ENCODE data around the gene USP31. TPM values are rescaled to one million over a fixed set of nuclear protein-coding genes. Genes with fewer than 3 reads are reported as not detected.

Gene USP31
- total and polyA plus RNA-seq, 2 of the 13 experiments (the other 11 are each of a cell fraction or from before 2014, with no cell fraction given) = 22.5 to 23.3 TPM

DNA sequence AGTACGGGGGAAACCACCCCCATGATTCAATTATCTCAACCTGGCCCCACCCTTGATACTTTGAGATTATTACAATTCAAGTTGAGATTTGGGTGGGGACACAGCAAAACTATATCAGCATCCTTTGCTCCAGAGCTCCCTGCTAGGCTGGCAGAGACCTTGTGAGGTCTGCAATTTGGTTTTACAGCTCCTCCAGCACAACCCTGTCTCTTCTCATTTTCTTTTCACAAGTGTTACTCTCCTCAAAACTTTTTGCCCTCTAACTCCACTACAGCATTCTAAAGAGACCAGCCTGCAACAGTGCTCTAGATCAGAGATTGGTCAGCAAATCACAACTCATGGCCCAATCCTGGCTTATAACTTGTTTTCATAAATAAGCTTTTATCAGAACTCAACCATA, 114.0 kb downstream of the USP31 start:
- Histone ChIP-seq H3K4me1 (ENCODE audit: insufficient read depth, low read length) (no peaks in the 10 kb centered on the region), H2AFZ (ENCODE audit: low read length) (no peak overlapping the region), H3K4me2 (ENCODE audit: low read depth, low read length) (no peak overlapping the region), H3K9ac (ENCODE audit: insufficient read depth, low read depth, low read length) (no peak overlapping the region), H3K9me3 (ENCODE audit: low read length) (0 out of 2 replicates have a peak, but pooled peaks cover 10% of the 10 kb centered on the region), H4K20me1 (ENCODE audit: insufficient read depth, low read length) (no peaks in the 10 kb centered on the region), H3K27ac (ENCODE audit: extremely low read length, insufficient read depth, low read length) (no peak overlapping the region), H3K36me3 (replicated peaks in 1 of 2; ENCODE audit: control insufficient read depth in 1 of 2, insufficient read depth in 2 of 2, low read length in 2 of 2) (no peaks in the 10 kb centered on the region), H3K27me3 (ENCODE audit: control insufficient read depth in 1 of 2, insufficient read depth in 2 of 2, low read length in 2 of 2) (peaks cover 0 to 4% of the 10 kb centered on the region in 2 experiments; a peak in 2 of 5 replicates), H3K4me3 (replicated peaks in 1 of 3; ENCODE audit: insufficient read depth in 1 of 3, low read depth in 2 of 3, low read length in 3 of 3) (no peak overlapping the region), H3K79me2 (ENCODE audit: insufficient read depth, low read length) (no peaks in the 10 kb centered on the region)
- POLR2A ChIA-PET = no interaction called here
- intact Hi-C loops (cut with micrococcal nuclease; ENCODE audit: unreplicated experiment) = no loop called here
- no TSS peak for BruUV-seq (replicated peaks)
- no peak for FAIRE-seq
- TF ChIP-seq ELF3 (CRISPR knock-in tag; IDR thresholded peaks at IDR 0.05) (no peak), JUN (CRISPR knock-in tag; IDR thresholded peaks at IDR 0.05) (no peak), NR2F1 (CRISPR knock-in tag; IDR thresholded peaks at IDR 0.05) (no peak), ZNF562 (CRISPR knock-in tag; IDR thresholded peaks at IDR 0.05; ENCODE audit: borderline replicate concordance) (no peak)
- in situ Hi-C loops (cut with HindIII; ENCODE audit: extremely low pct_ligation_motif_present, low pct_unique_long_range_greater_than_20kb) = no loop called here
- no peak for DNase-seq (ENCODE audit: low spot score)
- CTCF ChIA-PET (ENCODE audit: low intra/inter-chr PET ratio, low total read pairs) = no interaction called here
- no peak for ATAC-seq
- 0% methylated on average over 1 of the region's 1 CpG for WGBS (ENCODE audit: low lambda C conversion rate)

DNA sequence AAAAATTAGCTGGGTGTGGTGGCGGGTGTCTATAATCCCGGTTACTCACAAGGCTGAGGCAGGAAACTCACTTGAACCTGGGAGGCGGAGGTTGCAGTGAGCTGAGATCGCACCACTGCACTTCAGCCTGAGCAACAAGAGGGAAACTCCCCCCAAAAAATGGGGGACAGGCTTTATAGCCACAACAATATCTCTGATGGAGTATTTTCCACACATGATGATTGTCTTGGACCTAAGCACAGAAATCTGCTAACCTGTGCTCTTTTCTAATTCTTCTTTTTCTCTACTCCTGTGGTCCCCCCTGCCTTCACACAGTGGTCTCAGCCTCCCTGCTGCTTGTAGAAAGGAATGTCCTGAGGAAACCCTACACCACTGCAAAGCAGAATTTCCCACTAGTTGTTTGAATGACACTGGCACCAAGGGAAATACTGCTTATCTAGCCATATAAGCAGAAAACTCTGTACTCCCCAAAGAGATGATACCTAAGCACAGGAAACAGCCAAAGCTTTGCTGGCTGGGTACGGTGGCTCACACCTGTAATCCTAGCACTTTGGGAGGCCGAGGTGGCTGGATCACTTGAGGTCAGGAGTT, 117.6 kb downstream of the USP31 start:
- Histone ChIP-seq H3K4me1 (ENCODE audit: insufficient read depth, low read length) (no peaks in the 10 kb centered on the region), H4K20me1 (ENCODE audit: insufficient read depth, low read length) (no peaks in the 10 kb centered on the region), H2AFZ (ENCODE audit: low read length) (no peak overlapping the region), H3K9me3 (ENCODE audit: low read length) (0 out of 2 replicates have a peak, but pooled peaks cover 10% of the 10 kb centered on the region), H3K27me3 (ENCODE audit: control insufficient read depth in 1 of 2, insufficient read depth in 2 of 2, low read length in 2 of 2) (peaks cover 0 to 8% of the 10 kb centered on the region in 2 experiments; a peak in 2 of 5 replicates), H3K4me2 (ENCODE audit: low read depth, low read length) (no peak overlapping the region), H3K9ac (ENCODE audit: insufficient read depth, low read depth, low read length) (no peak overlapping the region), H3K36me3 (replicated peaks in 1 of 2; ENCODE audit: control insufficient read depth in 1 of 2, insufficient read depth in 2 of 2, low read length in 2 of 2) (no peaks in the 10 kb centered on the region), H3K27ac (ENCODE audit: extremely low read length, insufficient read depth, low read length) (no peak overlapping the region), H3K4me3 (replicated peaks in 1 of 3; ENCODE audit: insufficient read depth in 1 of 3, low read depth in 2 of 3, low read length in 3 of 3) (no peak overlapping the region), H3K79me2 (ENCODE audit: insufficient read depth, low read length) (no peaks in the 10 kb centered on the region)
- ChIA-PET CTCF (ENCODE audit: low intra/inter-chr PET ratio, low total read pairs) (no interaction called here), POLR2A (no interaction called here)
- ATAC-seq (no peak), DNase-seq (ENCODE audit: low spot score) (no peak), FAIRE-seq (no peak)
- in situ Hi-C loops (cut with HindIII; ENCODE audit: extremely low pct_ligation_motif_present, low pct_unique_long_range_greater_than_20kb) = no loop called here
- no TSS peak for BruUV-seq (replicated peaks)
- intact Hi-C loops (cut with micrococcal nuclease; ENCODE audit: unreplicated experiment) = no loop called here
- WGBS (ENCODE audit: low lambda C conversion rate) = 12% methylated on average over 6 of the region's 6 CpGs
- TF ChIP-seq, protein P1, sequence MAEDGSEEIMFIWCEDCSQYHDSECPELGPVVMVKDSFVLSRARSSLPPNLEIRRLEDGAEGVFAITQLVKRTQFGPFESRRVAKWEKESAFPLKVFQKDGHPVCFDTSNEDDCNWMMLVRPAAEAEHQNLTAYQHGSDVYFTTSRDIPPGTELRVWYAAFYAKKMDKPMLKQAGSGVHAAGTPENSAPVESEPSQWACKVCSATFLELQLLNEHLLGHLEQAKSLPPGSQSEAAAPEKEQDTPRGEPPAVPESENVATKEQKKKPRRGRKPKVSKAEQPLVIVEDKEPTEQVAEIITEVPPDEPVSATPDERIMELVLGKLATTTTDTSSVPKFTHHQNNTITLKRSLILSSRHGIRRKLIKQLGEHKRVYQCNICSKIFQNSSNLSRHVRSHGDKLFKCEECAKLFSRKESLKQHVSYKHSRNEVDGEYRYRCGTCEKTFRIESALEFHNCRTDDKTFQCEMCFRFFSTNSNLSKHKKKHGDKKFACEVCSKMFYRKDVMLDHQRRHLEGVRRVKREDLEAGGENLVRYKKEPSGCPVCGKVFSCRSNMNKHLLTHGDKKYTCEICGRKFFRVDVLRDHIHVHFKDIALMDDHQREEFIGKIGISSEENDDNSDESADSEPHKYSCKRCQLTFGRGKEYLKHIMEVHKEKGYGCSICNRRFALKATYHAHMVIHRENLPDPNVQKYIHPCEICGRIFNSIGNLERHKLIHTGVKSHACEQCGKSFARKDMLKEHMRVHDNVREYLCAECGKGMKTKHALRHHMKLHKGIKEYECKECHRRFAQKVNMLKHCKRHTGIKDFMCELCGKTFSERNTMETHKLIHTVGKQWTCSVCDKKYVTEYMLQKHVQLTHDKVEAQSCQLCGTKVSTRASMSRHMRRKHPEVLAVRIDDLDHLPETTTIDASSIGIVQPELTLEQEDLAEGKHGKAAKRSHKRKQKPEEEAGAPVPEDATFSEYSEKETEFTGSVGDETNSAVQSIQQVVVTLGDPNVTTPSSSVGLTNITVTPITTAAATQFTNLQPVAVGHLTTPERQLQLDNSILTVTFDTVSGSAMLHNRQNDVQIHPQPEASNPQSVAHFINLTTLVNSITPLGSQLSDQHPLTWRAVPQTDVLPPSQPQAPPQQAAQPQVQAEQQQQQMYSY (CRISPR knock-in tag; IDR thresholded peaks at IDR 0.05) = no peak
- TF ChIP-seq ZNF878 (CRISPR knock-in tag; IDR thresholded peaks at IDR 0.05) (no peak), ZNF850 (CRISPR knock-in tag; conservative IDR thresholded peaks at IDR 0.05) (no peak), MLLT10 (CRISPR knock-in tag; IDR thresholded peaks at IDR 0.05) (no peak), ZNF138 (CRISPR knock-in tag; IDR thresholded peaks at IDR 0.05; ENCODE audit: low read depth) (no peak), REXO4 (CRISPR knock-in tag; IDR thresholded peaks at IDR 0.05; ENCODE audit: borderline replicate concordance) (no peak), SIX4 (CRISPR knock-in tag; IDR thresholded peaks at IDR 0.05) (no peak)
- TF ChIP-seq, protein P2, sequence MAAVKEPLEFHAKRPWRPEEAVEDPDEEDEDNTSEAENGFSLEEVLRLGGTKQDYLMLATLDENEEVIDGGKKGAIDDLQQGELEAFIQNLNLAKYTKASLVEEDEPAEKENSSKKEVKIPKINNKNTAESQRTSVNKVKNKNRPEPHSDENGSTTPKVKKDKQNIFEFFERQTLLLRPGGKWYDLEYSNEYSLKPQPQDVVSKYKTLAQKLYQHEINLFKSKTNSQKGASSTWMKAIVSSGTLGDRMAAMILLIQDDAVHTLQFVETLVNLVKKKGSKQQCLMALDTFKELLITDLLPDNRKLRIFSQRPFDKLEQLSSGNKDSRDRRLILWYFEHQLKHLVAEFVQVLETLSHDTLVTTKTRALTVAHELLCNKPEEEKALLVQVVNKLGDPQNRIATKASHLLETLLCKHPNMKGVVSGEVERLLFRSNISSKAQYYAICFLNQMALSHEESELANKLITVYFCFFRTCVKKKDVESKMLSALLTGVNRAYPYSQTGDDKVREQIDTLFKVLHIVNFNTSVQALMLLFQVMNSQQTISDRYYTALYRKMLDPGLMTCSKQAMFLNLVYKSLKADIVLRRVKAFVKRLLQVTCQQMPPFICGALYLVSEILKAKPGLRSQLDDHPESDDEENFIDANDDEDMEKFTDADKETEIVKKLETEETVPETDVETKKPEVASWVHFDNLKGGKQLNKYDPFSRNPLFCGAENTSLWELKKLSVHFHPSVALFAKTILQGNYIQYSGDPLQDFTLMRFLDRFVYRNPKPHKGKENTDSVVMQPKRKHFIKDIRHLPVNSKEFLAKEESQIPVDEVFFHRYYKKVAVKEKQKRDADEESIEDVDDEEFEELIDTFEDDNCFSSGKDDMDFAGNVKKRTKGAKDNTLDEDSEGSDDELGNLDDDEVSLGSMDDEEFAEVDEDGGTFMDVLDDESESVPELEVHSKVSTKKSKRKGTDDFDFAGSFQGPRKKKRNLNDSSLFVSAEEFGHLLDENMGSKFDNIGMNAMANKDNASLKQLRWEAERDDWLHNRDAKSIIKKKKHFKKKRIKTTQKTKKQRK (IDR thresholded peaks at IDR 0.05; ENCODE audit: low read length) = no peak

Measured in HepG2 (cell line).